ENCODE data around the gene CDH13. TPM values are rescaled to one million over a fixed set of nuclear protein-coding genes. Genes with fewer than 3 reads are reported as not detected.

The CDH13 gene
- total RNA-seq, 1 donor from 2014 or later = not detected

DNA sequence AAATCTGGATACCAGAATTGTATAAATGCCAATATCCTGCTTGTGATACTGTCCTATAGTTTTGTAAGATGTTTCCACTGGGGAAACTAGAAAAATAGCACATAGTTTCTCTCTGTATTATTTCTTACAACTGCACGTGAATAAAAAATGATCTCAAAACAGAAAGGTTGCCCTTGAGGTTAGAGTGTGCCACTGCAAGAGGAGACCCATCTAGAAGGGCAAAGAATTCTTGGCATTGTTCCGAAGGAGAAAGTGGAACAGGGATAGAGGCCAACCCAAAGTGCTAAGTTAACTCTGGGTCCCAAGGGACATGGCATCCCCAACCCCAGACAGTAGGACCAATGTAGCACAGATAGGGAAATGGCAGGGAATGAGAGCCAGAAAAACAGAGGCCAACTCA is 703.5 kb downstream of the CDH13 start:
- intact Hi-C loops (cut with micrococcal nuclease) = no loop called here

DNA sequence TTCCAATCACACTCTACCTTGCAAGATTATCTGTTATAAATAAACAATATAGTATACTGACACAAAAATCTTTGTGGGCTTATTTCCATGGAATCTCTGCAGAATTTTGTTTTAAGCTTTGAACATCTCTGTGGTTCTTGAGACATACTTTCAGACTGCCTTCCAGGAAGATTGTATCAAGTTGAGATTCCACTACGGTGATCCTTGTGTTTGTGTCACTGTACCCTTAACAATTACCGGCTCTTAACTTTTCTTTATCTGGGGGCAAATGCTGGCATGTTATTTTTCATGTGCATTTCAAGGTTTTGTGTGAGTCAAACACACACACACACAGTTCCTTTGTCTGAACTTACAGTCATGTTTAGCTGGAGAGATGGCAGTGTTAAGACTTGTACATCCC is 708.3 kb downstream of the CDH13 start:
- intact Hi-C loops (cut with micrococcal nuclease) = no loop called here

DNA sequence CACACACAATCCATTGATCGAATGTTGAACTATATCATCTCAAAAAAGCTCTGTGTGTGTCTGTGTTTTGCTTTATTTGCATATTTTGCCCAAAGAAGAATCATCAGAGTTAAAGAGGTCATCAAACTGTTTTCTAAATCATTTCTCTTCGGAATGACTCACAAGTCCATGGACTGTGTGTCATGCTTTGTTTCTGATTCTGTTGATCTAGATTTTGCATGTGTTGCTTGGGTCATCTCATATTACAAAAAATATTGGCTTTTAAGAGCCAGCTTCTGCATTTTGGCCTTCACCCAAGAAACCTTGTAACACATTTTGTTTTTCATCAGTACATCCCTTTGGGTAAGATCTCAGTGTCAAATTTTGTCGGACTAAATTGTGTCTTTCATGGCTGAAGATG is 709.8 kb downstream of the CDH13 start:
- intact Hi-C loops (cut with micrococcal nuclease) = no loop called here

DNA sequence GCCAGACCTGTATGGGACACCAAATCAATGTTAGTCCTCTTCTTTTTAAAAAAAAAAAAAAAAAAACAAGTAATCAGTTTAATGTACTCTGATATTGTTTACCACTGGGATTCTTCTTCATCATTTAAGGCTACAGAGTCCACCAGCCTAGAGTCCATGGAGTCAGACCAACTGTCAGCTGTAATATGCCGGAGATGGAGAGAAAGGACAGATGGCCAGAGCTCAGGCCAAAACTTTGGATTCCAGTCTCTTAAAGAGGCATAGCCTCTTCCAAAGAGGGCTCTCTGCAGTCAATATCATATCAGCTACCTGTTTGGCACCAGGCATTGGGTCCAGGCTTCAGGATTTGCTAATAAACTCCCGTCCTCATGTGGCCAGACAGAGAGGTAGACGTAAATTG is 711.4 kb downstream of the CDH13 start:
- intact Hi-C loops (cut with micrococcal nuclease) = no loop called here

DNA sequence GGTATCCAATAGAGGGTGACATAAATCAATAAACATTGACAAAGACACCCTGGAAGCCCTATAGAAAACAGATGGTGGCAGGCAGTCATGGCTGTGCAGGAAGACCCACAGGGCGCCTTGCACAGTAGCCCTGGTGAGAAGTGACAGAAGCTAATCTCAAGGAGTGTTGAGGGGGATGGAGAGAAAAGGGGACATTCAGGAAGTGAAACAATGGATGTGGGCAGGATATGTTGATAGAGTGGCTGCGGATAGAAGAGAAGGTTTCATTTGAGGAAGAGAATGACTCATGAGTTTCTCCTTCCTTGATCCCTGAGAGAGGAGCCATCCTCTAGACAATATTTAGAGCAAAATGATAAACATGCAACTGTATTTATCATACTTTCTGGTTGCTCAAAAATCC is 712.2 kb downstream of the CDH13 start:
- intact Hi-C loops (cut with micrococcal nuclease) = no loop called here

DNA sequence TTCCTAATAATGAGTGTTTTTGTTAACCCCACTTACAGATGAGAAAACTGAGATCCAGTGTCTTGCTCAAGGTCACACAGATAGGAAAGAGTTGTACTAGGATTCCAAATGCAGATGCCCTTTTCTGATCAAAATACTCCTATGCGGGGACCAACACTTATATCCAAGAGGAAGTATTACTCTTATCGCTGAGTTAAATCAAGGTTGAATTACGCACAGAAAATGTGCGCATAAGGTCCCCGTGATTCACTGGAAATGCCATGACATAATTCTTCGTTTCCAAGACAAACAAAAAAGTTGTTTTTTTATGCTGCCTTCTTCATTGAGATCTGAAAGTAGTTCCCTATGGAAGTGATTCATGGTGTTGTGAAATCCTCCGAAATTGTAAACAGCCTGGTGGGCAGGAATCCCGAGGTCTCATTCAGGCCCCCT is 717.2 kb downstream of the CDH13 start:
- intact Hi-C loops (cut with micrococcal nuclease) = no loop called here

DNA sequence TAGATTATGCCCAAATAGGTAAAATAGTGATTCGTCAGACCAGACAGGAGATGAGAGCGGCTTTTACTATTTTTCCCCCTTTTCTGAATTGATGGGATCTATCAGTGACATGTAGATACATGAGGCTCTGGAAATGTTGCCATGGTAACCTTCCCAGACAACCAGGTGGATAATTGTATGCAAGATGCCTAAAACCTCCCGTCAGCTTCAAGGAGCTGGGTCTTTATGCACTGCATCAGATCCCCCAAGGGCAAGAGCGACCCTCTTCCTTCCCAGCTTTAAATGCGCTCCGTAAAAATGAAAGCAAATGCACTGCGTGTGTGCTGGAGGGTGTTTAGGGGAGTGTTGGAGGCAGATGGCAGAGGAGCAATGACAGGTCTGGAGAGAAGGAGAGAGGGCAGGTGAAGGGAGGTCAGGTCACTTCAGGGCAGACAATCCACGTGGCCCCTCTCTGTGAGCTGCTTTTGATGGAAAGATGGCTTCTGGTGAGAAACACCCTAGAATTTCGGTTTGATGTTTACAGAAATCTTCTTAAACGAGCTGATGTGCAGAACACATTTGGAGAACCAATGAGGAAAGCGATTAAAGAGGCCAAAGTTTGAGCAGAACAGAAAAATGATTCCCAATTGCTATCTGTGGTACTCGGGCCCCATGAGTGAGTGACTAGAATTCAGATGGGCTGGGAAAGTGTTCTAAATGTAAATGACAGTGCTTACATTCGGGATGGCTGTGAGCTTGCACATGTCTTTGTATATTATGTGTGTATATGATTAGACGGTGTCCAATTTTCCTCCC is 719.3 kb downstream of the CDH13 start:
- intact Hi-C loops (cut with micrococcal nuclease) = no loop called here

DNA sequence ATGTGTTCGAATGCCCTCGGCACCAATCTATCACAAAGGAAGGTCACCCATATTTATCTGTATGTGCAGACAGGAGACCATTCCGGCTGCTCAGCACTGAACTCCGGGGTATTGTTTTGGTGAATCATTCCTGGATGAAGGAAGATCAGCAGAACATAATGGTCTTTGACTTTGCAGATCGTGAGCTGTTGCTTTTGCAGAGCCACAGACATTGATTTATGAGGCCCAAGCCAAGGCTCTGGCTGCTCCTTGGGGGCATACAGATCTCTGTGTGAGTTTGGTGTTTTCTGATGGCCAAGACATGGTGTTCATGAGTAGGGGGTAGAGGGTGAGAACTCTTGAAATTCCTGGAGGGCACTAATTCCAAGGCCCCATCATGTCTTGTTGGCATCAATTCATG is 722.2 kb downstream of the CDH13 start:
- intact Hi-C loops (cut with micrococcal nuclease) = no loop called here

DNA sequence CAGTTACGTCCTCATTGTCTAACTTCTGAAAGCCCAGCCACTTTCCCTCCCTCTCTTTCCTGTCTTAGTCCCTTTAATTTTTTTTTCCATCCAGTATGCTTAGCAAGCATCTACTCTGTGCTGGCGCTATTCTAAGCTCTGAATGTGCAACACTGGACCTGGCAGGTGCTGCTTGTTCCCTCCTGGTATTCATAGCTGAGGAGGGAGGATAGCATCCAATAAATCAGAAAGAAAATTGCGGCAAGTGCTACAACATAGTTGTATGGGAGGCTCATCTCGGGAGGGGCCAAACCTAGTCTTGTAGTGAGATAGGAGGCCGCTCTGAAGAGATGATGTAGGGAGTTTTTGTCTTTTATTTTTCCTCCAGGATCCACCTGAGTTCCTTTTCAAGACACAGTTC is 723.7 kb downstream of the CDH13 start:
- intact Hi-C loops (cut with micrococcal nuclease) = no loop called here

DNA sequence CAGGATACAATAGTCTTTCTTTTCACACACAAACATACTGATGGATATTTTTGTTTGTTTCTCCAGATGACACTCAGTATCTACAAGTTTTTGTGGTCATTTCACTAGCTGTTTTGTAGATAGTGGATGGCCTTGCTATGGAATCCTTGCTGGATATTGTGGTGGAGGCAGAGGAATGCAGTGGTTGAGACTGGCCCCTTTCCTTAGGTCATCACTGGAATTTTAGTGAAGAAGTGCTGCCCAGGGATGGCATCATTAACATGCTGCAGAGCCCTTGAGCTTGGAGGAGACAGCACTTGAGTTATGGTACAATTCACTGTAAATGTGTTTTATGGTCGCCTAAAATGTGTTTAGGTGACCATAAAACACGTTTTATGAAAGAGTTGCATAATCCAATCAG is 725.1 kb downstream of the CDH13 start:
- intact Hi-C loops (cut with micrococcal nuclease) = no loop called here

DNA sequence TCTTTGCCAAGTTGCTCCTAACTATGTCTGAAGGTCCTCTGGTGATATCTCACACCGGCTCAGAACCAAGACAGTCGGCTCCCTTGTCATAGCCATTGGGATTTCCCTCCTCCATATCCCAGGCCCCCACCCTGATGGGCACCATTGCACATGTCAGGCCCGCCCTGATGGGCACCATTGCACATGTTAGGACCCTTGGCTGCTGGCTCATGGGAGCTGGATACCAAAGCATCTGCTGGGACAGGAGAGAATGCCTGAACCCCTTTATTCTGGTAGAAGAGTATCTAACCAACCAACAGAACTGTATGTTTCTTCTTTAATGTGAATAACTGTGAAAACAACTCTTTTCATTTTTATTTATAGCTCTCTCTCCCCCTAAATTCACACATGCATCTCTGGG is 726.5 kb downstream of the CDH13 start:
- intact Hi-C loops (cut with micrococcal nuclease) = no loop called here

DNA sequence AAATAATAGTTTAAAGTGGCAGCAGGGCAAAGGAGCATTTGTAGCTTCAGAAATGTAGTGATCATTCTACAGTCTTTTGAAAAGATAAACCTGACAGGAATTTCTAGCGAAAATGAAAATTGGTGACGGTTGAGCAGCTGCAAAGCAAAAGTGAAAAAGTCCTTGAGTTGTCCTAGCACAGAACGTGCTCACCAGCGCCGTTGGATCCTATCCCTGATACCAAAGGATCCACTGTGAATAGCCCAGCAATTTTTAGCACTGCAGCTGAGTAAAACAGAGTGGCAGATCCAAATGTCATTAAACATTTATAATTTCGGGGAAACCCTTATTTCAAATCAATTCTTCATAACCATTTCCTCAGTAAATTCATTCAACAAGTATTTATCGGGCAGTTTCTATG is 727.2 kb downstream of the CDH13 start:
- intact Hi-C loops (cut with micrococcal nuclease) = no loop called here

DNA sequence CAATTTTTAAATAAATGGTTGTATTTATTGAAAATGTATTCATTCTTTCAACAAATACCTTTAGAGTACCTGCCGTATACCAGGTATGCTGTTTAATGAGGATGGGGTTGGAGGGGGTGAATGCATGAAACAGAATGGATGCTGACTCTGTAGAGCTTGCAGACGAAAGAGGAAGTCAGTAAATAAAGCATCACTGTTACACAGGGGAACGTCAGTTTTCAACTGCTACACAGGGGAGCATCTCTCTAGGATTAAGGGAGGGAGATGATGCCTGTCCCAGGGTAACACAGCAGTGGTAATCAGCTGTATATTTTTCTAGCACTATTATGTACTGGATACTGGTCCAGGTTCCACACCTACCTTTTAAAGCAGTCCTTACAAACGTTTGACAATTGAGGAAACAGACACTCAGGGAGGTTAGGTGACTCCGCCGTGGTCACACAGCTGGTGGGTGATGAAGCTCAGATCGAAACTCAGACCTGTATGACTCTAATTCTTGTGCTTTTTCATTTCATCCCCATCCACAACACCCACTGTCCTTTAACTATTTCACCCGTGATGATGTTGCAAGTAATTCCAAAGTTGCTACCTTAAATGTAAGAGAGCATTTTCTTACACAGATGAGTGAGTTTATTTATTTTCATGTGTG is 728.9 kb downstream of the CDH13 start:
- intact Hi-C loops (cut with micrococcal nuclease) = no loop called here

DNA sequence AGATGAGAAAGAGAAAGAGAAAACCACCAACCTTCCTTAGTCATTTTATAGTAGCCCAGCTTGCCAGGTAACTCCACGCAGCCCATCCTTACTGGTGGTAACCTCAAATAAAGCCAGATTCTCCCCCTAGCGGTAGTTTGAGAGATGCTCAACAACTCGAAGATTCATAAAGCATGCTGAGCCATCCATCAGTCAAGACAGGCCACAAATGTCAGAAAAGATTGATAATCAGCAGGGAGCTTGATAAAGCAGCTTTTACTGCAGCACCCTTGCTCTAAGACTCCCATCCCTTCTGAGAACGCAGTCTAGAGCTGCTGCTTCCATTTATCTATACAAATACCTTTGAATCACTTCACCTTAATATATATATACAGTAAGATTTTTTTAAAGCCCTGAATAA is 729.5 kb downstream of the CDH13 start:
- intact Hi-C loops (cut with micrococcal nuclease) = no loop called here

DNA sequence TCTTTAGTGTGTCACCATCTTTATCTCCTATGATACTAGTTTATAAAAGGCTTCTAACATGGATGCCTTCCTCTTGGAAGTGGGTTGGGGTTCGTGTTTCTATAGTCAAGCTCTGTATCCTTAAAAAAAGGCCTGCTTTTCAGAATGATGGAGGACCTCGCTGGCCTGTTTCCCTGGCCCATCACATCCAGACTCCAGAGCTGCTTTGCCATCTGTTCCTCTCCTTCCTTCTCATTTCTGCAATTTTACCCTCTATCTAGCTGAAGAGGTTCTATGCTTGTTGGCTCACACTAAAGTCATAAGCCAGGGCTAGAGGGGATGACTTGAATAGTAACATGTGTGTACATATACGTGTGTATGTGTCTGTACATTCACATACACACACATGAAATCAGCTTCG is 730.2 kb downstream of the CDH13 start:
- intact Hi-C loops (cut with micrococcal nuclease) = no loop called here

DNA sequence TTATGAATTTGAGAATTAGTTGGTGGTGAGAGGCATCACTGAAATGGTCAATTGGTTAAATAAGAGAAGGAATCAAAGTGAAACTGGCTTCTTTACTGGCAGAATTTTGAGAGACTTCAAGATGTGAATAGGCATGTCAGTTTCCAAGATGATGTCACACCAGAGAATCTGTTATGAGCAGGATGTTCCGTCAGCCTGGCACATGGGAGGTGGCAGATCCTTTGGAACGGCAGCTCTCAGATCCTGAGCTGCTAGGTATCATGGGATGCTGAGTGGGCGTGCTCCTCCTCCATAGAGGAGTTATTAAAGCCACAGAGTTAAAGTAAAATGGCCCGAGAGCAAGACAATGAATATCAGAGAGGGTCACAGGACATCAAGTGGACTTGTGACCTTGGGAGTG is 736.8 kb downstream of the CDH13 start:
- intact Hi-C loops (cut with micrococcal nuclease) = no loop called here

DNA sequence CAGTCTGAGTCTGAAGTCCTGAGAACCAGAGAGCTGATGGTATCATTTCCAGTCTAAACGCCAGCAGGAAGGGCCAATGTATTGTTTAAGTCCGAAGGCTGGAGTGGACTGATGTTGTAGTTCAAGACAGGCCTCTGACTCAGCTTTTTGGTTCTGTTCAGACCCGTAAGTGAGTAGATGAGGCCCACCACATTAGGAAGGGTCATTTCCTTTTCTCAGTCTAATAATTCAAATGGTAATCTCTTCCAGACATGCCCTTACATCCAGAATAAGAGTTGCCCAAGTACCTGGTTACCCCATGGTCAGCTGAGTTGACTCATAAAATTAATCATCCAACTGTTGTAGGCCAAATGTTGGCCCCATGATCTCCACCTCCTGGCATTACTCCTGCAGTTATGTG is 738.4 kb downstream of the CDH13 start:
- intact Hi-C loops (cut with micrococcal nuclease) = no loop called here

DNA sequence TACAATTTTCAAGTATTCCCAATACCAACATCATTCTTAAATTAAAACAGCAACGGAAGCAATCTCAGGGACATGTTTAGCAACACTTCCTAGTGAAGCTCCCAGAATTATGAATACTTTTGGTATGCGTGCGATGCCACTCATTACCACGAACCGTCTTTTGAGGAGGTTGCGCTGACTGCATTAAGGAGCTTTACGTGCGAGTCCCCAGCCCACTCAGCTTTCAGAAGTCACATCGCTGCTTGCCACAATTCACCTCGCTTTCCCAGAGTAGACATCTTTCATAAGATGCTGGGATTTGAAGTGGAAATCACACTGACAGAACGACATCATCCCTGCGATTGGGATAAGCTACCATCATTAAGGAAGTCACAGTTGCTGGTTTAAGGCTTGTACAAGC is 739.5 kb downstream of the CDH13 start:
- intact Hi-C loops (cut with micrococcal nuclease) = no loop called here

DNA sequence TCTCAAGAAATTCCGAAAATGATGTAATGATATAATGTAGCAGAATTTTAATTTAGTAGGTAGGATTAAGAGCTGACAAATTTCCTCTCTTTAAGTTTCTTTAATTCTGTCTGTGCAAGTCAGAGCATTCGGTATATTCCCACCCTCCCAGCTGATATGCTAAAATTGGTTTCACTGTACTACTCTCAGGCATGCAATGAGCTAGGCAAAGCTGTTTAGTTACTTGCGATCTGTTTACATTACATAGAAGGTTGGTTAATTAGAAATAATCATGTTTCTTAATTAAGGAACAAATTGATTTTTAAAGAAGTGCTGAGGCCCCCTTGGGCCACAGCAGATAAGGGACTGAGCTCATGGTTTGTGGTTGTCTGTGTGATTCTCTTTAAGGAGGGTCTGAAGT is 748.2 kb downstream of the CDH13 start:
- intact Hi-C loops (cut with micrococcal nuclease) = no loop called here

DNA sequence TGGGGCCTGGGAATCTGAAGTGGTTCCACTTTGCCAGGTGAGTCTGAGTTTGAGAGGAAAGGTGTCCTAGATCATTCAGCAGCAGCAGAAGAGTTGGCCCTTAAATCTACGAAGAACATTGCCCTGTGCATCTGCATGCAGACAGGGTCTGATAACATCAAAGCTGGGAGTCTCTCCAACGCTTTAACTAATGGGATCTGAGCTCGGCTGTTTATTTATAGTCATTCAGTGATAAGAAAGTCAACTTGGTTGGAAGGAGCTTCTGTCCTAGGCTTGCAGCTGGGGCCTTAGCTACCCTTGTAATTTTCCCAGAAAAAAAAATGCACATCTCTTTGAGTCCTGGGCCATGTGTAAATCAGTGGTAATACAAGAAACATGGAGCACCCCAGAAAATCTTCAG is 763.0 kb downstream of the CDH13 start:
- intact Hi-C loops (cut with micrococcal nuclease) = no loop called here

DNA sequence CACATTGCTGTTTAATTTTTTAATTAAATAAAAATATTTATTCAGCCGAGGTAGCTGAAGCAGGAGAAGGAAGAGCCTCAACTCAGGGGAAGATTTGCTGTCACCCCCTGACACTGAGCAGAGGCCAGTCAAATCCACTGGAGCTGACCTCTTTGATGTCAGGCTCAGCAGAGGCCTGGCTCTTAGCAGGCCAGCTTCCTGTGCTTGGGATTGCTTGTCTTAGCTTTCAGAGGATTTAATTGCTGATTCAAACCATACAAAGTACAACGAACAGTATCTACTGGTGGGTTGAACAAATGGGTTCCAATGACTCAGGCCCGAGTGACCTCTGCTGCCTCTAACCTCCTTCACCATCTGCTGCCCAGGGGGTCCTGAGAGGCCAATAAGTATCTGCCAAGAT is 764.0 kb downstream of the CDH13 start:
- intact Hi-C loops (cut with micrococcal nuclease) = no loop called here

DNA sequence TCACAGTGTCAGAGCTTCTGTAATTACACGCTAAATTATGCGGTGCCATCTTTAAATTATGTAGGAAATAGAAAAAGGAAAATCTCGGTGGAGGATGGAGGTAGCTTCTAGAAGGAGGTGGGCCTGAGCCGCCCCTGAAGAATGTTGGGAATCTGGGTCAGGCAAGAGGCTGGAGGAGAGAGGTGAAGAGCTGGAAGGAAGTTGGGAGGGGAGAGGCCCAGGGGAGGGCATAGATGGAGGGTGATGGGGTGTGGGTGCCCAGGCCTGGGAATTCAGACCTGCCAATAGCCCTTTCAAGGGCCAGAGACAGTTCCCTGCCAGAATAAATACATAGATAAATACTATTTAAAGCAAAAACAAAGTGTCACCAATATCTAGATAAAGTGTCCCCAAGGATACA is 766.0 kb downstream of the CDH13 start:
- intact Hi-C loops (cut with micrococcal nuclease) = no loop called here
